ENCODE data around the gene ZFP3.
"Not testable (repeated sequence)": the region's sequence is repeated elsewhere in the genome, so short reads cannot be mapped to it uniquely, and the experiment has no call there.

Gene ZFP3

GRCh38 chr17:5078106-5079028 is at the start of gene ZFP3:
TSS of gene ZFP3 (plus strand) at chr17:5078467. CDS start at chr17:5091505, 13,038 bp downstream.
- peak; percentile 46 for DNase-seq

GRCh38 chr17:5030168-5030567 is 48.1 kb upstream of the ZFP3 start:
- not testable (repeated sequence) for DNase-seq

GRCh38 chr17:5031365-5032082 is 46.7 kb upstream of the ZFP3 start:
- no peak for DNase-seq

GRCh38 chr17:5032865-5033264 is 45.4 kb upstream of the ZFP3 start:
- DNase-seq = no peak

GRCh38 chr17:5033352-5034015 is 44.8 kb upstream of the ZFP3 start:
- no peak for DNase-seq

- no peak for DNase-seq
Measured at GRCh38 chr17:5034063-5034462, 44.2 kb upstream of the ZFP3 start.

- no peak for DNase-seq
Measured at GRCh38 chr17:5034651-5035050, 43.6 kb upstream of the ZFP3 start.

- DNase-seq = no peak
Measured at GRCh38 chr17:5035315-5035714, 43.0 kb upstream of the ZFP3 start, which contains the start of gene SLC52A1. TSS of gene SLC52A1 (minus strand) at chr17:5035426. CDS start at chr17:5034606, 820 bp downstream.

GRCh38 chr17:5042157-5043022 is 35.9 kb upstream of the ZFP3 start:
- DNase-seq = no peak

GRCh38 chr17:5043524-5043923 is 34.7 kb upstream of the ZFP3 start:
- no peak for DNase-seq

GRCh38 chr17:5044630-5045029 is 33.6 kb upstream of the ZFP3 start:
- DNase-seq = no peak

- DNase-seq = no peak
Measured at GRCh38 chr17:5045496-5045895, 32.8 kb upstream of the ZFP3 start.

GRCh38 chr17:5047446-5047845 is 30.8 kb upstream of the ZFP3 start:
- DNase-seq = no peak

- DNase-seq = no peak
Measured at GRCh38 chr17:5049314-5049841, 28.9 kb upstream of the ZFP3 start.

GRCh38 chr17:5050278-5050677 is 28.0 kb upstream of the ZFP3 start:
- no peak for DNase-seq

- DNase-seq = no peak
Measured at GRCh38 chr17:5055543-5055942, 22.7 kb upstream of the ZFP3 start.

GRCh38 chr17:5065227-5065744 is 13.0 kb upstream of the ZFP3 start:
- DNase-seq = no peak

GRCh38 chr17:5068236-5068635 is 10.0 kb upstream of the ZFP3 start:
- no peak for DNase-seq

- no peak for DNase-seq
Measured at GRCh38 chr17:5069724-5070123, 8.5 kb upstream of the ZFP3 start.

- DNase-seq = not testable (repeated sequence)
Measured at GRCh38 chr17:5075472-5075871, 2.8 kb upstream of the ZFP3 start.

GRCh38 chr17:5077275-5077674 is 992 bp upstream of the ZFP3 start:
- DNase-seq = not testable (repeated sequence)

- no peak for DNase-seq
Measured at GRCh38 chr17:5077781-5078105, 524 bp upstream of the ZFP3 start.
